Peyer's patch (tissue), 4 donors: ENCODE measurements around the gene RHO.

Source experiments
- CTCF ChIP-seq, 6 experiments: fragments of 450-650 bp in 4 of 6; fragments of 200-600 bp in 2 of 6; sonication (generic) in 1 of 6; IDR thresholded peaks; one replicate each; pipeline ENCODE4 v1.5.1; 2017 to 2019; ENCODE audit warnings: antibody characterized with exemption in 6 of 6, mild to moderate bottlenecking in 3 of 6, moderate library complexity in 1 of 6
- POLR2A ChIP-seq, 2 donors: fragments of 450-650 bp; IDR thresholded peaks; one replicate each; pipeline ENCODE4 v1.5.1; 2017; ENCODE audit warnings: antibody characterized with exemption in 2 of 2, mild to moderate bottlenecking in 2 of 2, moderate library complexity in 2 of 2

- TF ChIP-seq CTCF (IDR thresholded peaks at IDR 0.05) (no peak), POLR2A (IDR thresholded peaks at IDR 0.05) (no peak)
These were observed 24.0 kb downstream of the RHO start for GRCh38 chr3:129552287-129553050.
